GOT3 (cell line): ENCODE results near the gene BRINP1.

Source experiments
- DNase-seq: peaks from one replicate; lab custom pipeline; 2025; ENCODE audit warnings: mixed read lengths; lab: John Stamatoyannopoulos, UW

The BRINP1 gene

DNA sequence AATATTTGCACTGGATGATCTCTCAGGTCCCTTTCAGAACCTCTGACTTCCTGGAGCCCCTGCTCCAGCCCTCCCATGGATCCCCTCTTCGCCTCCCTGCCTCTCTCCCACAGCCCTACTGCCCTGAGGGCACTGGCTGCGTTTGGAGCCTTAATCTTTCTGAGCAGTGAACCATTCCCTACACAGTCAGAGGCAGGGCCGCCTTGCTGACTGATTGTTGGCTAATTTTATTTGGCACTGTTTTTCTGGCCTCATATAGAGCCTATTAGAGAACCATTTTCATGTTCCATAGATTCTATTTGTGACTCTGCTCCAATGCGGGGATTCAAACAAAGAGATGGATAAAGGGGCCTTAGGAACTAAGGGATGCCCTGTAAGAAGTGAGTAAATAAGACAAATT lies 91.1 kb downstream of the BRINP1 start:
- no peak for DNase-seq

- no peak for DNase-seq
Measured at GRCh38 chr9:119273984-119274665, 95.1 kb downstream of the BRINP1 start.

DNA sequence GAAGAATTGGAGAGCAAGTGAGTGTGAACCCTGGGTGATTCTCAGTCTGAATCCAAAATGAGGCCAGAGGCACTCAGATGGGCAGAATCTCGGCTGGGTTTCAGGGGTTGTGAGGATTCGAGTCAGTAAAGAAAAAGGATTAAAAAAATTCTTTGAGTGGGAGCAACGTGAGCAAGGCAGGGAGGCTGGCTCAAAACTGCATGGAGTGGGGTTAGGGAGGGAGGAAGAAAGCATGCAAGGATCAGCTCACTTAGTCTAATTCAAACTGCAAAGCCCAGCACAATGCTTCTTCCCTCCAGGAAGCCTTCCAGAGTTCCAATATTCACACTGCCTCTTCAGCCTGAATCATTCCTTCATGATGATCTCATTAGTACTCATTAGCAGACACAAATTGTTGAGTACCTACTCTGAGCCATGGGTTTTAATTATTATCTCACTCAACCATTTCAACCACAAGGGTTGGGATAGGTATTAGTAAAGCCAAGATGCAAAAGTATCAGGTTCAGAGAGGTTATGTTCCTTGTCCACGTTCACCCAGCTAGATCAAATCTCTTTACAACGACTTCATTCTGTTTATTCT lies 95.8 kb downstream of the BRINP1 start:
- no peak for DNase-seq

GRCh38 chr9:119272500-119273211 lies 96.6 kb downstream of the BRINP1 start:
- DNase-seq: no peak

DNA sequence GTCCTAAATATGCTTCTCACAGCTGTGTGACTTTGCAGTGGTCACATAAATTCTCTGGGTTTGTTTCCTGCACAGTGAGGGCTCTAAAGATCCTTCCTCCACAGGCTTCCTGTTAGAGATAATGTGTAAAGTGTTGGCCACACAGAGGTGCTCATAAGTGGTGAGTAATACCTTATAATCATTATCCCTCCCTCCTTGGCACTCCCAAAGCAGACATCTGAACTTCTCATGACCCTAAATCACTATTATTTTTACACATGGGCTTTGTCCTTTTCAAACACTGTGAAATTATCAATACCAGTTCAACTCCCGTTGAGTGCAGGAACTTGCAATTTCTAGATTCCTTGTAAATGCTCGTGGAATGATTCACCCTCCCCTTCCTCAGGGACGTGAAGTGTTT lies 100.2 kb downstream of the BRINP1 start:
- DNase-seq: no peak

DNA sequence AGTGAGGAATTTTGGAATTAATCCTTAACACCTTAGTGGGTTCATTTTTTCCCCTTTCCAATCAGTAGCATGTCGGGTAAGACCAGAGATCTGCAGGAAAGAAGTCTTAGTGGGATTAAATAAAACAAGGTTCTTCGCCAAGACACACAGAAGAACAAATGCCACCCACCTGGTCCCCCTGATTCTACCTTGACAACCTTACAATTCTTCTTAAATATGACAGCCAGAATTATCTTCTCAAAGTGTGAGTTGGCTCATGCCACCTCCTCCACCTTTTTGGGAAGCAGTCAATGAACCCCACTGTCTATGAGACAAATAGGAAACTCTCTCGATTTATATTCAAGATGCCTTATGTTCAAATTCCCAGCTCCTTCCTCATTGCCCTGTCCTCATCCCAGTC lies 105.1 kb downstream of the BRINP1 start:
- DNase-seq: no peak

GRCh38 chr9:119257592-119257991 lies 111.6 kb downstream of the BRINP1 start:
- no peak for DNase-seq

DNA sequence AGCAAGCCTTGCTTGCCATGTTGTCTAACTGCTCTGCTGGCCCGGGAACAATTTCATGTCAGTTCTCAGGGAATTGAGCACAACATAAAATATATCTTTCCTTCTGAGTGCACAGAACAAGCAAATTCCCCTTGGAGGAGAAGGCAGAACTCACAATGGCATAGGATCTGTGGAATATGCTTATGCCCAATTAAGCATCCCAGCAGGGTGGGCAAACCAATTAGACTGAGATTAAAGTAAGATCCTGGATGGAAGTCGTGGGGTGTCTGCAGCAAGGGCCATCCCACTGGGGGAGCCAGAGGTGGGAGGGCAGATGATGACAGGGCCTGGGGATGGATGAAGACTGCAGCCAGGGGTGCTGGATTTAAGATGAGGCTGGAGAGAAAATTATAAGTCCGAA lies 114.1 kb downstream of the BRINP1 start:
- no peak for DNase-seq

DNA sequence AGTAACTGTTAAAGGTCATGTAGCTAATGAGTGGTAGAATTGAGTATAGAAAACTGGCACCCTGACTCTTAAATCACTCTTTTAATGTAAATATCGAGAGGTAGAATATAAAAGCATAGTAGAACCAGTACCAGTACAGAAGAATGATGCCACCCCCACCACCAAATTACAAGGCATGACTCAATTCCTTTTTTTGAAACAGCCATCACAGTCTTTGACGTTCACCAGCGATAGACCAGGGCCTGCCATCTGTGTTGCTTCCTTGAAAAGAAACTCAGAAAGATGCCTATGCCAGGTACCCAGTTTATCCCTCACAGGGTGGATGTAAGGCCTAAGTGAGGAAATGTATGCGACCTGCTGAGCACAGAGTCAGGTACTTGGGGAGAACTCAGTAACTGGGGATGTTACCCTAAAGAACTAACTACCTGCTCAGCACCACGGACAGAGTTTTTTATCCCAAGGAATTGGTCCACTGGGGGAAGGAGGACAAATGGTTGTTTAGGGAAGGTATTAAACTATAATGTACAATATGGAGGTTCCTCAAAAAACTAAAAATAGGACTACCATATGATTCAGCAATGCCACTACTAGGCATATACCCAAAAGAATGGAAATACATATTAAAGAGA lies 116.5 kb downstream of the BRINP1 start:
- DNase-seq: no peak

- DNase-seq: no peak
Measured at GRCh38 chr9:119251936-119252335, 117.3 kb downstream of the BRINP1 start.

- no peak for DNase-seq
Measured at GRCh38 chr9:119250730-119251129, 118.5 kb downstream of the BRINP1 start.

DNA sequence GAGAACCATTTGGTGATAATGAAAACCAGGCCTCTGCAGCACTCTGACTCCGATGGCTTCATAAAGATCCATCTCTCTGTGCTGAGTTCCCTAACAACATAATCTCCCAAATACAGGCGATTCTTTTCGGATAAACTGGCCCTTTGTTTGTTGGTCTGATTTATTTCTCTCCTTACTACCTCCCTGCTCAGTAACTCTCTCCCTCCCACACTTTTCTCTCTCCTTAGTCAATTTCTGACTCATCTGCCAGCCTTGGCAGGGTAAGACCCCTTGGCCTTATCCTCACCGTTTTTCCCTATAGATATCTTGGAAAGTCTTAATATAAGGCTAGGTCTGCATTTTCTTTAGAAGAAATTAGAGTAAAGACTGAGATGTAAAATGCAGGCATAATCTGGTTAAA lies 128.7 kb downstream of the BRINP1 start:
- no peak for DNase-seq

DNA sequence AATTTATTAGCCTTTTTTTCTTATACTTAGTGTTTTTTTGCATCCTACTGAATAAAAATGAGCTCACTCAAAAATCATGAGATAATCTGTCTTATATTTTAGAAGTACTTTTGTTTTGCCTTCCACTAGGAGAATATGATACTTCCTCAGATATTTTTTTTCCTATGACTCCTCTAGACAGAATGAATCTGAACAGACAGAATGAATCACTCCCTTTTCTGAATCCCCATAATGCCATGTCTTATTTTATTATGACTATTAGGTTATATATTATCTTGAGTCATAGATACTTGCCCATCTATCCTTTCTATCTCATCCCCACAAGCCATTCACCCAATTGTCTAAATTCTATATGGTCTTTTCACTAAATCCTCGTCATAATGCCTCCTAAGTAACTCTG lies 134.6 kb downstream of the BRINP1 start:
- DNase-seq: no peak

- no peak for DNase-seq
Measured at GRCh38 chr9:119227422-119227821, 141.8 kb downstream of the BRINP1 start.

DNA sequence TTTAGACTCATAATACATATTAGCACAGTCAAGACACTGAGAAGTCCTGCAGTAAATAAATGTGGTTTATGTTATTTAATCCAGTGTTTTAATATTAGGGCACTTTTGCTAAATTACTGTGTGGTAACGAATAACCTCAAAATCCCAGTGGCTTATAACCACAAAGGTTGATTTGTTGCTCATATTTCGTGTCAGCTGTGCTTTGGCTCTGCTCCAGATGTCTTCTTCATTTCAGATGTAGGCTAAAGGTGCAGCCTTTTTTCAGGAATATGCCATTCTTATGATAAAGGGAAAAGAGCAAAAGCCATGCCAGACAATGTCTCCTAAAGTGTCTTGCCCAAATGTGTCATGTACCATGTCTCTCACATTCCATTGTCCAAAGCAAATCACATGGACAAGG lies 144.8 kb downstream of the BRINP1 start:
- no peak for DNase-seq

DNA sequence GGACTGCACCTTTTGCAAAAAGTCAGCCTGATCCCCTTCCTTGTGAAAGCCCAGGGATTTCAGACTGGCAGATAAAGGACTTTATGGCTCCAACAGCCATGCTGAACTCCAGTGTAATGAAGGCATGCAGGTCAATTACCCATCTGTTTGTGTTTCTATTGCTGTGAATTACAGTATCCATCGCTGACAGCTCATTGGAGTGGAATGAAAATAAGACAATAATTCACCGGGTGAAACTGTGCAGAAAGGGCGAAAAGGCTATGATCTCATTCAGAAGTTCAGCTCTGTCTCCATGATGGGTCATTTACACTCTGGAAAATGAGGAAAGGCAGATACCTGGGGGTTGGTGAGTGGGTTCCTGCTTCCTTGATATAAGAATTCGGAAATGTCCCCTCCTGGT lies 148.0 kb downstream of the BRINP1 start:
- DNase-seq: no peak

DNA sequence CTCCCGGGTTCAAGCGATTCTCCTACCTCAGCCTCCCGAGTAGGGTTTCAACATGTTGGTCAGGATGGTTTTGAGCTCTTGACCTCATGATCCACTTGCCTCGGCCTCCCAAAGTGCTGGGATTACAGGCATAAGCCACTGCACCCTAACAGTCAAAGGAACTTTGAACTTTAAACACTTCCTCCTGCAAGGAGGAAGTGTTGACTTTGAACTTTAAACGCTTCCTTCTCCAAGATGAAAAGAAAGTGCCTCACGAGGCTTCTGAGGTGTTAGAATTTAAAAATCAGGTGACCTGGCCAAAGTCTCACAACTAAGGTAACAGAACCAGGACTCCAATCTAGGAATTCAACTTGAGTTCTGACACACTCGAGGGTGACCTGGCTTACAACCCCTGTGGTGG lies 150.9 kb downstream of the BRINP1 start:
- no peak for DNase-seq

DNA sequence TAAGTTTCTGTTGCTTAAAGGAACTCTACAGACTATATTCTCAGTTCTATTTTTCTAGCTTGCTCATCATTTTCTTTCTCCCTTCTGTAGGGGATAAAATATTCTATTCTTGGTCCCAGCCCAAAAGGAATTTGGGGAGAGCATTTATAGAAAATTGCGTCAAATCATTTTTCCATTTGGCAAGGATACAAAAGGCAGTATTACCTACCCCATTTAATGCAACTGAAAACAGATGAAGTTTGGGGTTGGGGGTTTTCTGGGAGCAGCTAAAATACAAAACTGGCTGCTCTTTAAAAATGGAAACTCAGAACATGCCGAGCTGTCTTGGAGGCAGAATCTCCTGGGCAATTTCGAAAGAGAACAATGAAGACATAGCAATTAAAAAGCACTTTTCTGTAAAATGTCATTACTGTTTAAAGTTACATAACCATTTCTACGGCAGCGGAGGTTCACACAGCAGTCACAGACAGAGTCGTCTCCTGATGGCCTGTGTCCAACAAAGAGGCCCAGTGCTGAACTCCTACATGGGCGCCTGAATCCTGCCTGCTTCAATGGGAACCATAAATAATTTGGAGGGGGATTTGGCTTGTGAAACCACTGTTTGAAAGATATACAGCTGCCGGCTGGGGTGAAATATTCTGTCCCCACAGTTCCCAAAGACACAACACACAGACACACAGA lies 152.4 kb downstream of the BRINP1 start:
- DNase-seq: no peak

DNA sequence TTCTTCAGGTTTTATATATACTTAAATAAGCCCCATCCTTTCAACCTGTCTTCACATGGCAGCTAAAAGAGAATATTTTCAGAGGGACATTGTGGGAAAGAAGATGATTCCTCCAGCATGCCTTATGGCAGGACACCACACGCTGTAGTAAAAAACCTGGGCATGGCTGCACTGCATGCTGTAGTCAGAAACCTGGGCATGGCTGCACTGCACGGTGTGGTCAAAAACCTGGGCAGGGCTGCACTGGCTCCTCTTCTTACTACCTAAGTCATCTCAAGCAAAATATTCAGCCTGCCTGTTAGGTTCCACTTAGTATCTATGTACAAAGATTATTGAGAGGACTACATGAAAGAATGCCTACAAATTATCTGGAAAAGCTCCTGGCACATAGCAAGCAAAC lies 153.6 kb downstream of the BRINP1 start:
- DNase-seq: no peak

GRCh38 chr9:119213471-119213870 lies 155.8 kb downstream of the BRINP1 start:
- no peak for DNase-seq

GRCh38 chr9:119197893-119198607 lies 171.2 kb downstream of the BRINP1 start:
- DNase-seq: no peak

- DNase-seq: no peak
Measured at GRCh38 chr9:119195521-119195920, 173.7 kb downstream of the BRINP1 start.
